ENCODE results near the gene PPP1R15A.
"Not testable (repeated sequence)": the region's sequence is repeated elsewhere in the genome, so short reads cannot be mapped to it uniquely, and the experiment has no call there.

The PPP1R15A gene

GRCh38 chr19:48879025-48879637 is 6.9 kb downstream of the PPP1R15A start:
- in situ Hi-C loops (cut with HindIII; ENCODE audit: low sequenced_read_pairs), result no loop called here

- in situ Hi-C loops (cut with HindIII; ENCODE audit: low sequenced_read_pairs), result not testable (repeated sequence)
Measured at GRCh38 chr19:48879696-48880095, 7.5 kb downstream of the PPP1R15A start.

GRCh38 chr19:48881741-48882657 is 9.8 kb downstream of the PPP1R15A start:
- in situ Hi-C loops (cut with HindIII; ENCODE audit: low sequenced_read_pairs), result no loop called here

- in situ Hi-C loops (cut with HindIII; ENCODE audit: low sequenced_read_pairs), result no loop called here
Measured at GRCh38 chr19:48883726-48884125, 11.5 kb downstream of the PPP1R15A start.

GRCh38 chr19:48887861-48888612 is 15.8 kb downstream of the PPP1R15A start:
- in situ Hi-C loops (cut with HindIII; ENCODE audit: low sequenced_read_pairs), result loop anchor here (5.0 kb wide), 1 partner anchor 46 kb away; no protein-coding TSS in a partner anchor

GRCh38 chr19:48889496-48889895 is 17.3 kb downstream of the PPP1R15A start:
- in situ Hi-C loops (cut with HindIII; ENCODE audit: low sequenced_read_pairs), result loop anchor here (5.0 kb wide), 1 partner anchor 47 kb away; no protein-coding TSS in a partner anchor

GRCh38 chr19:48890551-48890950 is 18.3 kb downstream of the PPP1R15A start:
- in situ Hi-C loops (cut with HindIII; ENCODE audit: low sequenced_read_pairs), result no loop called here

GRCh38 chr19:48895226-48895625 is 23.0 kb downstream of the PPP1R15A start:
- in situ Hi-C loops (cut with HindIII; ENCODE audit: low sequenced_read_pairs), result no loop called here

GRCh38 chr19:48896191-48896720 is 24.0 kb downstream of the PPP1R15A start:
- in situ Hi-C loops (cut with HindIII; ENCODE audit: low sequenced_read_pairs), result no loop called here

GRCh38 chr19:48897181-48897580 is 25.0 kb downstream of the PPP1R15A start:
- in situ Hi-C loops (cut with HindIII; ENCODE audit: low sequenced_read_pairs), result no loop called here

GRCh38 chr19:48899386-48899749 is 27.1 kb downstream of the PPP1R15A start:
- in situ Hi-C loops (cut with HindIII; ENCODE audit: low sequenced_read_pairs), result not testable (repeated sequence)

GRCh38 chr19:48899781-48900476 is 27.7 kb downstream of the PPP1R15A start, which contains the start of gene NUCB1:
TSS of gene NUCB1 (plus strand) at chr19:48900312. CDS start at chr19:48900797, 485 bp downstream.
- in situ Hi-C loops (cut with HindIII; ENCODE audit: low sequenced_read_pairs), result no loop called here

GRCh38 chr19:48900477-48901406 is 28.5 kb downstream of the PPP1R15A start:
- in situ Hi-C loops (cut with HindIII; ENCODE audit: low sequenced_read_pairs), result no loop called here

- in situ Hi-C loops (cut with HindIII; ENCODE audit: low sequenced_read_pairs), result not testable (repeated sequence)
Measured at GRCh38 chr19:48902291-48902690, 30.1 kb downstream of the PPP1R15A start.

- in situ Hi-C loops (cut with HindIII; ENCODE audit: low sequenced_read_pairs), result not testable (repeated sequence)
Measured at GRCh38 chr19:48903788-48904187, 31.6 kb downstream of the PPP1R15A start.

GRCh38 chr19:48905664-48906063 is 33.4 kb downstream of the PPP1R15A start:
- in situ Hi-C loops (cut with HindIII; ENCODE audit: low sequenced_read_pairs), result no loop called here

- in situ Hi-C loops (cut with HindIII; ENCODE audit: low sequenced_read_pairs), result no loop called here
Measured at GRCh38 chr19:48906324-48906723, 34.1 kb downstream of the PPP1R15A start.

GRCh38 chr19:48907671-48908070 is 35.5 kb downstream of the PPP1R15A start:
- in situ Hi-C loops (cut with HindIII; ENCODE audit: low sequenced_read_pairs), result no loop called here

GRCh38 chr19:48909424-48910077 is 37.3 kb downstream of the PPP1R15A start:
- in situ Hi-C loops (cut with HindIII; ENCODE audit: low sequenced_read_pairs), result loop anchor here (5.0 kb wide), 1 partner anchor 68 kb away; no protein-coding TSS in a partner anchor
